HL-60 (cell line): ENCODE data around the gene HRH3.

Experiments
- CTCF ChIP-seq: IDR thresholded peaks from one replicate; pipeline ENCODE4 v1.5.1; 2011; ENCODE audit warnings: low read length, control low read depth, inconsistent platforms; ENCODE audit not compliant: insufficient read depth
- GABPA ChIP-seq: IDR thresholded peaks from 2 replicates; pipeline ENCODE4 v1.6.1; 2012; ENCODE audit warnings: low read depth
- POLR2AphosphoS5 ChIP-seq: IDR thresholded peaks from 2 replicates; pipeline ENCODE4 v1.6.1; 2012; ENCODE audit warnings: low read depth
- REST ChIP-seq: IDR thresholded peaks from 2 replicates; pipeline ENCODE4 v1.6.1; 2012; ENCODE audit warnings: low read depth; ENCODE audit not compliant: insufficient replicate concordance

GRCh38 chr20:62206388-62206775 is 13.7 kb downstream of the HRH3 start:
- TF ChIP-seq CTCF (no peak), POLR2AphosphoS5 (no peak), REST (no peak), GABPA (no peak)
